Keratinocyte (primary cell): ENCODE data around the gene CCS. TPM values are rescaled to one million over a fixed set of nuclear protein-coding genes. Genes with fewer than 3 reads are reported as not detected.

Experiments used
- DNase-seq: peaks from one replicate; pipeline ENCODE4 v3.0.0-alpha.2; 2011; ENCODE audit warnings: low read depth, missing footprints, low spot score
- FAIRE-seq: peaks from 2 replicates; lab custom pipeline; 2011; peaks lifted over from hg19 to GRCh38; lab: Jason Lieb, UNC
- H2AFZ ChIP-seq: 2 replicates; pipeline ENCODE4 v1.6.0; 2012; ENCODE audit warnings: low read length, control low read depth, inconsistent platforms; ENCODE audit not compliant: control insufficient read depth
- H3K27ac ChIP-seq: 2 replicates; pipeline ENCODE4 v1.5.1; 2011; ENCODE audit warnings: low read length; ENCODE audit not compliant: control insufficient read depth, insufficient read depth
- H3K27me3 ChIP-seq: 3 replicates; pipeline ENCODE4 v1.6.0; 2011; ENCODE audit warnings: low read length; ENCODE audit not compliant: control insufficient read depth, insufficient read depth; ENCODE audit errors: extremely low read depth
- H3K36me3 ChIP-seq, 2 experiments: 2 replicates in 1 of 2; 3 replicates in 1 of 2; pipeline ENCODE4 v1.5.1; 2011; ENCODE audit warnings: low read length in 2 of 2, mild to moderate bottlenecking in 1 of 2; ENCODE audit not compliant: control insufficient read depth in 2 of 2, insufficient read depth in 2 of 2; ENCODE audit errors: extremely low read depth in 1 of 2
- H3K4me1 ChIP-seq: 3 replicates; pipeline ENCODE4 v1.5.1; 2011; ENCODE audit warnings: low read length; ENCODE audit not compliant: control insufficient read depth, insufficient read depth; ENCODE audit errors: extremely low read depth
- H3K4me2 ChIP-seq: 3 replicates; pipeline ENCODE4 v1.6.0; 2011; ENCODE audit warnings: low read depth, low read length; ENCODE audit not compliant: control insufficient read depth, insufficient read depth; ENCODE audit errors: extremely low read depth
- H3K4me3 ChIP-seq, 3 experiments: fragments of 200-600 bp in 1 of 3; sonication (generic) in 1 of 3; 2 replicates in 2 of 3; 3 replicates in 1 of 3; pipeline ENCODE4 v1.5.1; 2011 to 2016; ENCODE audit warnings: low read length in 3 of 3, mild to moderate bottlenecking in 3 of 3, control low read depth in 2 of 3, inconsistent platforms in 1 of 3, low read depth in 1 of 3, mixed read lengths in 1 of 3, mixed run types in 1 of 3, moderate library complexity in 1 of 3; ENCODE audit not compliant: control insufficient read depth in 2 of 3, insufficient read depth in 2 of 3; ENCODE audit errors: extremely low read depth in 1 of 3
- H3K79me2 ChIP-seq: 2 replicates; pipeline ENCODE4 v1.6.0; 2012; ENCODE audit warnings: low read length; ENCODE audit not compliant: control insufficient read depth, insufficient read depth
- H3K9ac ChIP-seq: 3 replicates; pipeline ENCODE4 v1.6.0; 2011; ENCODE audit warnings: low read length; ENCODE audit not compliant: control insufficient read depth, insufficient read depth; ENCODE audit errors: extremely low read depth
- H3K9me1 ChIP-seq: 3 replicates; pipeline ENCODE4 v1.6.0; 2011; ENCODE audit warnings: low read length; ENCODE audit not compliant: control insufficient read depth, insufficient read depth; ENCODE audit errors: extremely low read depth
- H3K9me3 ChIP-seq: 2 replicates; pipeline ENCODE4 v1.5.1; 2012; ENCODE audit warnings: low read depth, low read length; ENCODE audit not compliant: control insufficient read depth
- H4K20me1 ChIP-seq: 3 replicates; pipeline ENCODE4 v1.6.0; 2011; ENCODE audit warnings: low read length; ENCODE audit not compliant: control insufficient read depth, insufficient read depth; ENCODE audit errors: extremely low read depth
- CTCF ChIP-seq, 3 experiments: IDR thresholded peaks in 1 of 3; conservative IDR thresholded peaks in 1 of 3; optimal IDR thresholded peaks in 1 of 3; 2 replicates in 2 of 3; 3 replicates in 1 of 3; pipeline versions ENCODE3 to v1.5.1; 2011; ENCODE audit warnings: low read length in 3 of 3, mild to moderate bottlenecking in 3 of 3, moderate library complexity in 2 of 3, control low read depth in 1 of 3, inconsistent platforms in 1 of 3; ENCODE audit not compliant: insufficient read depth in 2 of 3; ENCODE audit errors: extremely low read depth in 1 of 3
- EZH2 ChIP-seq: IDR thresholded peaks from one replicate; pipeline ENCODE4 v1.6.1; 2012; ENCODE audit warnings: inconsistent platforms, mild to moderate bottlenecking, low read length, moderate library complexity
- dilution Hi-C: fragments of 300-500 bp; cut with MboI; formaldehyde crosslinking; loops from one replicate; pipeline ENCODE4 v1.7.0; 2020; ENCODE audit warnings: low sequenced_read_pairs; ENCODE audit not compliant: extremely low pct_ligation_motif_present
- polyA plus RNA-seq, 5 experiments: library from polyadenylated mRNA; depleted of rRNA in 3 of 5; stranded (reverse) in 3 of 5; stranded (forward) in 1 of 5; unstranded in 1 of 5; fragments of >200 nt; gene quantifications; 1 replicate in 1 of 5; 2 replicates in 3 of 5; 3 replicates in 1 of 5; pipeline versions ENCODE4 v1.2.1 to v1.2.3, GENCODE V29; 2011 to 2012; ENCODE audit warnings: missing spikeins in 2 of 5, low read depth in 1 of 5, low replicate concordance in 1 of 5

CCS gene
- polyA plus RNA-seq, 1 donor (not counting 4 experiments of a cell fraction or from before 2014, with no cell fraction given): 17.6 TPM

- H3K4me2 ChIP-seq: no peak overlapping the region
- dilution Hi-C loops: no loop called here
- H3K9me3 ChIP-seq: no peaks in the 10 kb centered on the region
- H3K9ac ChIP-seq: no peak overlapping the region
- no peak overlapping the region for H2AFZ ChIP-seq
- no peak overlapping the region for H3K4me3 ChIP-seq
- DNase-seq: no peak
- H4K20me1 ChIP-seq: no peaks in the 10 kb centered on the region
- FAIRE-seq: no peak
- no peaks in the 10 kb centered on the region for H3K9me1 ChIP-seq
- TF ChIP-seq EZH2 (no peak), CTCF (optimal IDR thresholded peaks at IDR 0.05 in 1 of 3, IDR thresholded peaks at IDR 0.05 in 1 of 3, conservative IDR thresholded peaks at IDR 0.05 in 1 of 3; ENCODE audit: extremely low read depth in 1 of 3, insufficient read depth in 2 of 3, low read length in 3 of 3) (no peak)
- no peaks in the 10 kb centered on the region for H3K4me1 ChIP-seq
- no peaks in the 10 kb centered on the region for H3K36me3 ChIP-seq
- no peak overlapping the region for H3K27ac ChIP-seq
- peaks cover 23% of the 10 kb centered on the region for H3K27me3 ChIP-seq
- H3K79me2 ChIP-seq: no peaks in the 10 kb centered on the region
Measured at GRCh38 chr11:66559142-66559865, 33.7 kb upstream of the CCS start.

- TF ChIP-seq CTCF (optimal IDR thresholded peaks at IDR 0.05 in 1 of 3, IDR thresholded peaks at IDR 0.05 in 1 of 3, conservative IDR thresholded peaks at IDR 0.05 in 1 of 3; ENCODE audit: extremely low read depth in 1 of 3, insufficient read depth in 2 of 3, low read length in 3 of 3): no peak
- TF ChIP-seq EZH2: no peak
- FAIRE-seq: no peak
- dilution Hi-C loops: no loop called here
Measured at GRCh38 chr11:66559866-66560676, 32.9 kb upstream of the CCS start.

More at GRCh38 chr11:66559866-66560676, 32.9 kb upstream of the CCS start:
- H4K20me1 ChIP-seq: no peaks in the 10 kb centered on the region
- H3K4me3 ChIP-seq: no peak overlapping the region
- DNase-seq: no peak
- H3K4me2 ChIP-seq: no peak overlapping the region
- H3K9ac ChIP-seq: no peak overlapping the region
- H3K36me3 ChIP-seq: no peaks in the 10 kb centered on the region
- H3K27me3 ChIP-seq: peaks cover 23% of the 10 kb centered on the region
- no peaks in the 10 kb centered on the region for H3K9me3 ChIP-seq
- H3K4me1 ChIP-seq: no peaks in the 10 kb centered on the region
- H3K79me2 ChIP-seq: no peaks in the 10 kb centered on the region
- H2AFZ ChIP-seq: no peak overlapping the region
- no peak overlapping the region for H3K27ac ChIP-seq
- no peaks in the 10 kb centered on the region for H3K9me1 ChIP-seq
